IMR-90 (cell line): Measurements from ENCODE around the gene FOXF1. TPM values are rescaled to one million over a fixed set of nuclear protein-coding genes. Genes with fewer than 3 reads are reported as not detected.
A peak's percentile ranks its signal among the peaks of the same experiment; 100 is the strongest.

Experiments
- ATAC-seq: fragments of 200-7000 bp; cut with Tn5 transposase; 2 replicates; pipeline ENCODE4 v1.9.1; 2020; ENCODE audit warnings: low read depth, mild to moderate bottlenecking, moderate library complexity
- BruUV-seq: library from RNA; stranded (reverse); fragments of 400-500 nt; replicated peaks from 2 replicates; lab custom pipeline; 2021; lab: Mats Ljungman, UMichigan
- CTCF ChIA-PET: fragments of 300-600 bp; formaldehyde crosslinking; extraction: SDS; loops from one replicate; lab custom pipeline; 2021; ENCODE audit warnings: antibody characterized with exemption; lab: Yijun Ruan, JAX
- POLR2A ChIA-PET: fragments of 300-600 bp; sonication (Branson Sonifier 250); formaldehyde crosslinking; loops from one replicate; lab custom pipeline; 2022; ENCODE audit warnings: antibody characterized with exemption; ENCODE audit not compliant: unreplicated experiment; lab: Charles Lee
- DNase-seq: peaks from one replicate; pipeline ENCODE4 v3.0.0; 2013
- H2AFZ ChIP-seq: replicated peaks from 2 replicates; pipeline ENCODE3; 2013; ENCODE audit warnings: low read length, mild to moderate bottlenecking; ENCODE audit not compliant: poor library complexity
- H2AK5ac ChIP-seq: 2 replicates; pipeline ENCODE4 v1.6.1; 2013; ENCODE audit warnings: low read depth, low read length, inconsistent platforms
- H2AK9ac ChIP-seq: replicated peaks from 2 replicates; pipeline ENCODE3; 2013; ENCODE audit warnings: mild to moderate bottlenecking, low read depth, low read length, moderate library complexity; ENCODE audit not compliant: poor library complexity
- H2BK120ac ChIP-seq: 2 replicates; pipeline ENCODE4 v1.6.1; 2013; ENCODE audit warnings: low read depth, low read length, inconsistent platforms
- H2BK15ac ChIP-seq: 3 replicates; pipeline ENCODE4 v1.6.1; 2013; ENCODE audit warnings: low read depth, low read length, inconsistent platforms
- H2BK20ac ChIP-seq: 2 replicates; pipeline ENCODE4 v1.6.1; 2013; ENCODE audit warnings: low read depth, mild to moderate bottlenecking, inconsistent platforms, low read length, moderate library complexity
- H2BK5ac ChIP-seq: 2 replicates; pipeline ENCODE4 v1.6.1; 2013; ENCODE audit warnings: mild to moderate bottlenecking, low read depth, low read length, inconsistent platforms; ENCODE audit not compliant: poor library complexity, severe bottlenecking
- H3K14ac ChIP-seq: replicated peaks from 2 replicates; pipeline ENCODE4 v1.6.1; 2013; ENCODE audit warnings: low read depth, low read length, inconsistent platforms
- H3K18ac ChIP-seq: 2 replicates; pipeline ENCODE4 v1.6.1; 2013; ENCODE audit warnings: low read depth, low read length, control low read depth
- H3K23ac ChIP-seq: 2 replicates; pipeline ENCODE4 v1.6.1; 2013; ENCODE audit warnings: low read depth, low read length, inconsistent platforms
- H3K27ac ChIP-seq: 2 replicates; pipeline ENCODE4 v1.5.1; 2013; ENCODE audit warnings: mild to moderate bottlenecking, control low read depth, low read length; ENCODE audit not compliant: insufficient read depth
- H3K27me3 ChIP-seq: 2 replicates; pipeline ENCODE4 v1.6.1; 2013; ENCODE audit warnings: low read length; ENCODE audit not compliant: control insufficient read depth, insufficient read depth
- H3K36me3 ChIP-seq: 2 replicates; pipeline ENCODE4 v1.6.1; 2013; ENCODE audit warnings: low read length, mixed read lengths; ENCODE audit not compliant: control insufficient read depth, insufficient read depth
- H3K4ac ChIP-seq: 2 replicates; pipeline ENCODE4 v1.6.1; 2013; ENCODE audit warnings: low read depth, low read length, inconsistent platforms
- H3K4me1 ChIP-seq: 2 replicates; pipeline ENCODE4 v1.6.1; 2013; ENCODE audit warnings: low read length, mixed read lengths; ENCODE audit not compliant: control insufficient read depth, insufficient read depth
- H3K4me2 ChIP-seq: 2 replicates; pipeline ENCODE4 v1.6.1; 2013; ENCODE audit warnings: low read depth, mild to moderate bottlenecking, control low read depth, low read length, moderate library complexity
- H3K4me3 ChIP-seq: 2 replicates; pipeline ENCODE4 v1.5.1; 2013; ENCODE audit warnings: low read depth, mild to moderate bottlenecking, control low read depth, low read length, moderate library complexity; ENCODE audit not compliant: insufficient read depth
- H3K56ac ChIP-seq: 2 replicates; pipeline ENCODE4 v1.6.1; 2013; ENCODE audit warnings: low read length, inconsistent platforms; ENCODE audit not compliant: insufficient read depth; ENCODE audit errors: extremely low read depth
- H3K79me1 ChIP-seq, 2 experiments: 2 replicates each; pipeline ENCODE4 v1.6.1; 2013; ENCODE audit warnings: low read length in 2 of 2, inconsistent platforms in 1 of 2, low read depth in 1 of 2
- H3K9ac ChIP-seq: 2 replicates; pipeline ENCODE4 v1.6.1; 2013; ENCODE audit warnings: low read depth, low read length, control low read depth
- H3K9me1 ChIP-seq: 2 replicates; pipeline ENCODE4 v1.6.1; 2013; ENCODE audit warnings: low read length, inconsistent platforms; ENCODE audit not compliant: insufficient read depth
- H3K9me3 ChIP-seq: 2 replicates; pipeline ENCODE4 v1.6.1; 2013; ENCODE audit warnings: low read length; ENCODE audit not compliant: control insufficient read depth, insufficient read depth
- H4K20me1 ChIP-seq: 2 replicates; pipeline ENCODE4 v1.6.1; 2013; ENCODE audit warnings: low read length, inconsistent platforms; ENCODE audit not compliant: insufficient read depth
- H4K5ac ChIP-seq: 2 replicates; pipeline ENCODE4 v1.6.1; 2013; ENCODE audit warnings: mild to moderate bottlenecking, low read depth, low read length, control low read depth
- H4K8ac ChIP-seq, 2 experiments: 2 replicates each; pipeline ENCODE4 v1.6.1; 2013; ENCODE audit warnings: low read depth in 2 of 2, low read length in 2 of 2, control low read depth in 1 of 2, inconsistent platforms in 1 of 2
- H4K91ac ChIP-seq: 2 replicates; pipeline ENCODE4 v1.6.1; 2013; ENCODE audit warnings: low read depth, low read length, inconsistent platforms; ENCODE audit not compliant: insufficient read depth
- BHLHE40 ChIP-seq: fragments of 150-350 bp; IDR thresholded peaks from 2 replicates; pipeline ENCODE4 v1.6.1; 2016; ENCODE audit warnings: mild to moderate bottlenecking, low read depth, low read length
- CEBPB ChIP-seq: IDR thresholded peaks from 2 replicates; pipeline ENCODE4 v1.6.1; 2012; ENCODE audit warnings: low read depth, low read length, improper control_type of control experiment
- FOS ChIP-seq: fragments of 150-350 bp; IDR thresholded peaks from 2 replicates; pipeline ENCODE4 v1.6.1; 2016; ENCODE audit warnings: low read depth, low read length
- SMC3 ChIP-seq: fragments of 150-350 bp; IDR thresholded peaks from 2 replicates; pipeline ENCODE4 v1.6.1; 2016; ENCODE audit warnings: low read depth, mild to moderate bottlenecking, antibody characterized with exemption, low read length, moderate library complexity
- whole genome bisulfite sequencing, 2 experiments: methylation state at CpG; one replicate each; pipeline versions ENCODE4 v1.1.5 to v1.1.7; 2013; ENCODE audit warnings: missing lambda C conversion rate in 2 of 2; ENCODE audit not compliant: insufficient read length in 1 of 2; ENCODE audit errors: extremely low coverage in 2 of 2; 5-methylcytosine and 5-hydroxymethylcytosine counted together
- dilution Hi-C: fragments of 300-500 bp; cut with HindIII; formaldehyde crosslinking; loops from one replicate; pipeline ENCODE4 v1.14.3; 2018; ENCODE audit warnings: low sequenced_read_pairs; ENCODE audit not compliant: unreplicated experiment
- in situ Hi-C: fragments of 300-500 bp; cut with MboI; formaldehyde crosslinking; loops from 3 replicates; pipeline ENCODE4 v1.14.3; 2019; ENCODE audit warnings: low sequenced_read_pairs, inconsistent platforms, mixed read lengths
- intact Hi-C: fragments of 100-400 bp; cut with micrococcal nuclease; formaldehyde crosslinking; loops from 2 replicates; pipeline ENCODE4 v1.10.0; 2022
- polyA plus RNA-seq, 3 experiments: library from polyadenylated mRNA; depleted of rRNA; stranded (reverse); fragments of >200 nt; gene quantifications; 2 replicates each; pipeline ENCODE4 v1.2.3, GENCODE V29; 2012; ENCODE audit warnings: low replicate concordance in 1 of 3
- total RNA-seq: library from RNA; depleted of rRNA; stranded (reverse); fragments of >200 nt; gene quantifications from 2 replicates; pipeline ENCODE4 v1.2.3, GENCODE V29; 2012

FOXF1 gene
- total and polyA plus RNA-seq, 2 of the 4 experiments (the other 2 are of a cell fraction), result 2.7 to 33.0 TPM

DNA sequence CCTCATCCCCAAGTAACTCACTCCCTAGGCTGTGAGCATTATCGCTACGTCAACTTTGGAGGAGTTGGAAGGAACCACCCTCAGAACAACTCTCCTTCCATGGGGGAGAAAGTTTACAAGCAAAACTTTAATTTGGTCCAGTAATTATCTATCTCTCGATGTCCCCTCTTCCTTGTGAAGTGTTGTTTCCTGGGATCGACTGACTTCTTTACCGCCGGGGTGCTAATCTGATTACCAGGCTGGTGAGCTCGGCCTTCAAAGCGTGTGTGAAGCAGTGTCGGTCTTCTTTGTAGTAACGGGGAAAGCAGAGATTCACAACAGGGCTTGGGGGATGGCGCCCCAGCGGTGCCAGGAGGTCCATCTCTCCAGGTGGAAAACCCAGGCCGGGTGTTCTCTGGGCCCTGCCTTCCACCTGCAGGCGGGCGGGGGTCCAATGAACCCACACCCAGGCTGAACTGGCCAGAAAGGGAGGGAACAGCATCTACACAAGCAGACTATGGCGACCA lies 14.5 kb upstream of the FOXF1 start:
- Histone ChIP-seq H3K27me3 (no peaks in the 10 kb centered on the region), H3K4ac (peak overlapping the region; percentile 20), H2AK9ac (no peak overlapping the region), H3K9me1 (peaks cover 36% of the 10 kb centered on the region), H3K23ac (peak overlapping the region; percentile 8; the same call in 1 of the 2 replicates), H3K4me3 (no peak overlapping the region), H2BK20ac (no peak overlapping the region), H3K4me2 (no peak overlapping the region), H3K56ac (no peak overlapping the region), H2AK5ac (no peak overlapping the region; the same call in 1 of the 2 replicates), H3K79me1 (peaks cover 15 to 61% of the 10 kb centered on the region in 2 experiments), H3K9me3 (no peaks in the 10 kb centered on the region), H3K4me1 (peaks cover 54% of the 10 kb centered on the region), H4K20me1 (peaks cover 96% of the 10 kb centered on the region), H3K36me3 (peaks cover 66% of the 10 kb centered on the region), H4K5ac (no peak overlapping the region), H3K27ac (no peak overlapping the region), H4K91ac (peak overlapping the region; percentile 8; the same call in 1 of the 2 replicates), H2BK5ac (no peak overlapping the region), H2AFZ (no peak overlapping the region), H2BK120ac (peak overlapping the region; percentile 17; the same call in 1 of the 2 replicates), H4K8ac (peak overlapping the region; percentile 8 to 12; a peak in 2 of 4 replicates), H3K18ac (no peak overlapping the region), H2BK15ac (no peak overlapping the region), H3K9ac (no peak overlapping the region), H3K14ac (0 out of 2 replicates have a peak overlapping the region, but pooled peaks have one; percentile 20)
- intact Hi-C loops, result no loop called here
- CTCF ChIA-PET, result no interaction called here
- dilution Hi-C loops, result no loop called here
- POLR2A ChIA-PET, result no interaction called here
- ATAC-seq (no peak), DNase-seq (no peak)
- in situ Hi-C loops, result no loop called here
- WGBS, 2 experiments, result 100% methylated on average over 4 of the region's 16 CpGs; no CpG with 5 or more reads in 1 of the 2 experiments
- TF ChIP-seq CEBPB (no peak), FOS (no peak), BHLHE40 (no peak), SMC3 (no peak)
- BruUV-seq, result no TSS peak
